Activated T-cell treated with anti-CD3 and anti-CD28 coated beads for 1 hour (primary cell): ENCODE measurements around the gene HMGCR.

Experiments used
- DNase-seq: peaks from one replicate; pipeline ENCODE4 v3.0.0-alpha.2; 2020; ENCODE audit warnings: low read depth

HMGCR gene

GRCh38 chr5:75381456-75381855, 44.4 kb downstream of the HMGCR start:
- DNase-seq, result no peak

GRCh38 chr5:75384218-75384617, 47.2 kb downstream of the HMGCR start:
- DNase-seq, result no peak

- no peak for DNase-seq
These were observed 50.8 kb downstream of the HMGCR start for GRCh38 chr5:75387806-75388205.

- DNase-seq, result no peak
These were observed 52.4 kb downstream of the HMGCR start for GRCh38 chr5:75389430-75389829.

GRCh38 chr5:75395277-75395676, 58.3 kb downstream of the HMGCR start:
- no peak for DNase-seq

- DNase-seq, result no peak
These were observed 68.3 kb downstream of the HMGCR start for GRCh38 chr5:75405296-75405695.
